ENCODE measurements around the gene MAPK9.

DNA sequence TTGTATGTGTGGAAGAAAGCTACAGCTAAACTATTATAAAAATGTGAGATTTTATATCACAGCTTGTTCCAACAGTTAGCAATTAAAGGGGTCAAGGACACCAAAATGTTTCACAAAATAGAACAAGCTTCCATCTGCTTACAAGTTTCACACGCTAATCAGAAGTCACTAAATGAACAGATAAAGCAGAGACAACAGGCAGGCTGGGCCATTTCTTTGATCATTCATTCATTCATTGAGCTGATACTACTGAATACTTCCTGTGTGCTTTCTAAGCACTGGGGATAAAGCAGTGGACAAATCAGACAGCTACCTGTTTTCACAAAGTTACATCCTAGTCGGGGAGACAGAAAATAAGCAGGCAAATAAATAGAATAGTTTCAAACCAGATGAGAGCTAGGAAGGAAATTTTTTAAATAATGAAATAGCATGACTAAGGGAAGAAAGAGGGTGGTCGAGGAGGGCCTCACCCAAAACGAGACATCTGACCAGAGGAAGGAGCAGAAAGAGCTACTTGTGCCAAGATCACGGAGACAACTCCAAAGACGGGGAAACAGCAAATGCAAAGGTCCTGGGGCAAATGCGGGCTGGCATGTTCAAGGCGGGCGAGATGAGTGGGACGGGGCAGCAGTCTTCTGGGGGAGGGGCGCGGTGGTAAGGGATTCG is 1.2 kb downstream of the MAPK9 start:
- TF ChIP-seq EZH2phosphoT487 (IDR thresholded peaks at IDR 0.05; ENCODE audit: insufficient read depth, low read depth) = no peak
- no peak for TF ChIP-seq EZH2 (IDR thresholded peaks at IDR 0.05; ENCODE audit: insufficient read depth, poor library complexity, severe bottlenecking)
